Stimulated activated CD4-positive, alpha-beta T cell treated with anti-CD3 and anti-CD28 coated beads, Interleukin-12 subunit alpha, Interleukin-12 subunit beta, amount 100 ng/mL, for 48 hours (primary cell): ENCODE results near the gene IL4I1.

ENCODE experiments used
- DNase-seq, 3 donors: peaks; one replicate each; pipeline ENCODE4 v3.0.0-alpha.2; 2020; ENCODE audit warnings: low read depth in 2 of 3, low spot score in 1 of 3

Gene IL4I1

DNA sequence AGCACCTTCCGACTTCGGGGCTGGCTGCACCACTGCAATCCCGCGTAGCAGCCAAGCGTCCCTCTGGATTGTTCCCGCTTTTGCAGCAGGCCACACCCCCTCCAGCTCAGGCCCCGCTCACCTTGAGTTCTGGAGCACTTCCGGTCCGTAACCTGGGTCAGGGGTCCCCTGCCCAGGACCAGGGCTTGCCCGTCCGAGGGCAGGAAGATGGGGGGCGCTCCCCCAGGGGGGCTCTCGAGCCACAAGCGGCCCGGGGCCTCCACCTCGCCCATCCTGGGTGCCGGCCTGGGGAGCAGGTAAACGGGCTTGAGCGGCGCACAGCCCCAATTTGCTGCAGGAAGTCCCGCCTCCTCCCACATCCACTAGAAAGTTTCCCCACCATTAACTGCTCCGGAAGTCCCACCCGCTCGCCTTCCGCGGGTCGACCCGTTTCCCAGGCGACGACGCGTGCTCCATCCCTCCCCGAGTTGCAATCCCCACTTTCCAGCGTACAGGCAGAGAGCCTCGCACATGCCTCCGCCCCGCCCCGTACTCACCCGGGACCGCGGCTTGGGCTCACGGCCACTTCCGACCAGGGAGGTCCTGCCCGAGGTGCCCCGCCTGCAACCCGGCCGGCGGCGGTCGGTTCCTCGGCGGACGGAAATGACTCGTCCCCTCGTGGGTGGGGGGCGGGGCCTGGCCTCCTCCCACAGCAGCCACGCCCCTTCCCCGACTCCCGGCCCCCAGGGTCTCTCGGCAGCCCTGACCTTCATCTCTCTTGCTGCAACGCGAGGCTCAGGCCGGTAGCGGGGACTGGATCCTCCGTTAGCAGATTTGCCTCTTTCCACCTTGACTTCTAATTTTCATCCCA lies 29.5 kb downstream of the IL4I1 start, which contains the start of gene PNKP:
TSS of gene PNKP (minus strand) at position 644 of the 850 bp plus-strand sequence. CDS start at position 272, 372 bp downstream.
- DNase-seq, result peak; percentile 77 to 88 (median 77)

DNA sequence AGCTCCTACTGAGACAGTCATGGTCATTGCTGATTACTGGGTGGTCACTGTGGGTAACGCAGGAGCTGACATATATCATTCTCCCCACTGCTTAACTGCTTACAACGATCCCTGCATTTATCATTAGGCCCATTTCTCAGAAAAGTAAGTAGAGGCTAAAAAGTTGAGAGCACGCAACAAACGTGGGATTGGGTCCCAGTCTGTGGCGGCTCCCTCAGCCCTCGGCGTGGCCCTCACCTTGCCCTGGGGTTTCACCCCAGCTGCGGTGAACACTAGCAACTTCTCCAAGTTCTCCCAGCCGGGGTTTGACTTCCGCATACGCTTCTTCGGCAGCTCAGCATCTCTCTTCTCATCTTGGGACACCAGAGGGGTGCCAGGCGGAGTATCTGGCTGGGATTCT lies 31.8 kb downstream of the IL4I1 start:
- no peak for DNase-seq

DNA sequence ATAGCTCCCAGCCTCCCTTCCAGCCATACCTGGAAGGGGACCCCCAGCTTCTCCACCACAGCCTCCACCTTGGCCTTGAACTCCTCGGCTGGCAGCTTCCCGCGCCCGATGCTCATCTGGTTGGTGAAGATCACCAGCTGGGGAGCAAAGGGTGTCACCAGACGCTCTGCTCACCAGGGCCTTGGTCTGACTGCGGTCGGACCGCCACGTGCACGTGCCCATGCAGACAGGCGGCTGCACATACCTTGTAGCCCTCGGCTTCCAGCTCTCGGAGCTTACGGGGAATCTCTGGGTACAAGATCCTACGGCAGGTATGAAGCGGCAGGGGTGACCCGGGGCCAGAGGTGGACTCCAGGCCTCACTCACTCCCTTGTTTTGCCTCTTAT lies 32.8 kb downstream of the IL4I1 start:
- DNase-seq, result no peak

DNA sequence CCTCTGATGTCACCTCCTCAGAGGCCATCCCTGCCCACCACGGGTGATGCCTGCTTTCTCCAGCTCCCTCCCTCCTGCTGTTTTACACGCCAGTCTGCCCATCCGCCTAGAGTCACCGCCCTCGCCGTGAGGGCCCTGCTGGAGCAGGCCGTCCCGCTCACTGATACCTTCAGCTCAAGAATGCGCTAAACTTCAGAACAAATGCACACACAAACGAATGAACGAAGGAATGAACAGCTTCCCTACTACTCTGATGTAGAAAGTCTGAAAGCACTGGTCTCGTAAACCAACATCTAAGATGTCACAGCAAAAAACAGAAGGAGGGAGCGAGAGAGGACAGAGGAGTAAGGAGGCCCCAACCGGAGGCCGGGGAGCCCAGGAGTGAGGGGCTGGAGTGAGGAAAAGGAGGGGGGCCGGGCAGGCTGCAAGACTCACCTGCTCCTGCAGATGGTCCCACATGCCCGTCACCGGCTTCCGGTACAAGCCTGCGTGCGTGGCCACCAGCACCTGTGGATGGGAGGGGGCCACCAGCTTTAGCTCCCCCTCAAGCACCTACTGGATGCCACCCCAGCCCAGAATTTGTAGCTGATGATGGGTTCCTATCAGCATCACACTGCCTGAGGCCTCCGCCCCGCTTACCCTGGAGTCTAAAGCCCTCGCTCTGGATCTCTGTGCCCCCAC lies 33.3 kb downstream of the IL4I1 start:
- no peak for DNase-seq

DNA sequence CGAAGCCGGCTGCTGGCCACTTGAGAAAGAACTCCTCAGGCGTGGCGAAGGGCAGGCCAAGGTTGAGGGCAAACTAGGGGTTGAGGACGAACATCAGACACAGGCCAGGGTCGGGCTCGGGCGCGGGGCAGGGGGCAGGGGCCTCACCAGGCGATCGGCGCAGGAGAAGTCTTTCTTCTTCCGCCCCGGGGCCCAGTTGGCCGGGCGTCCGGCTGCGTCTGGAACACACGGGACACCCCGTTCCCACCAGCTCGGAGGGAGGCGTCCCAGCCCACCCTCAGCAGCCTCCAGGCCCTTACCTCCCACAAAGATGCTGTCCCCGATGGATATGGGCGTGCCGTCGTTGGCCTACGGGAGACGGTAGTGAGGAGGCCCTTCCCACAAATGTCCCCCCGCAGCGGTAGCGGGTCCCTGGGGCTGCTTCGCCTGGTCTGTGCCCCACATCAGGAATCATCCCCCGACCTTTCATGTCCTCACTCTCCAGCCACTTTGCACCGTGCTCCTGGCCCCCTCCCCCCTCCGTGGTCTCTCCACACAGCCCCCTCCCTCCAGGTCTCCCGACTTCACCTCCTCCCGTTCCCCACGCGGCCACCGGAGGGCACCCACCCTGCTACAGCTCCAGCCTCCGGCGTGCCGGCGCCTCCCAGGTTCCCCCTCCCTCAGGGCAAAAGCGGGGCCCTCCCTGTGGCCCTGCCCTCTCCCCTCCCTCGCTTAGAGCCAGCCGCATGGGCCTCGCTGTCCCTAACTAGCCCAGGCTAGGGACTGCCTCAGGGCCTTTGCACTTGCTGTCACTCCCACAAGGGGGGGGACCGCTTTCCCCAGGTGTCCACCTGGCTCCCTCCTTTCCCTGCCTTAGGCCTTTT lies 34.1 kb downstream of the IL4I1 start:
- no peak for DNase-seq

GRCh38 chr19:49861541-49862378 lies 34.9 kb downstream of the IL4I1 start:
- no peak for DNase-seq

- DNase-seq, result no peak
Measured at GRCh38 chr19:49861107-49861506, 35.6 kb downstream of the IL4I1 start.

- no peak for DNase-seq
Measured at GRCh38 chr19:49860336-49861102, 36.2 kb downstream of the IL4I1 start.

DNA sequence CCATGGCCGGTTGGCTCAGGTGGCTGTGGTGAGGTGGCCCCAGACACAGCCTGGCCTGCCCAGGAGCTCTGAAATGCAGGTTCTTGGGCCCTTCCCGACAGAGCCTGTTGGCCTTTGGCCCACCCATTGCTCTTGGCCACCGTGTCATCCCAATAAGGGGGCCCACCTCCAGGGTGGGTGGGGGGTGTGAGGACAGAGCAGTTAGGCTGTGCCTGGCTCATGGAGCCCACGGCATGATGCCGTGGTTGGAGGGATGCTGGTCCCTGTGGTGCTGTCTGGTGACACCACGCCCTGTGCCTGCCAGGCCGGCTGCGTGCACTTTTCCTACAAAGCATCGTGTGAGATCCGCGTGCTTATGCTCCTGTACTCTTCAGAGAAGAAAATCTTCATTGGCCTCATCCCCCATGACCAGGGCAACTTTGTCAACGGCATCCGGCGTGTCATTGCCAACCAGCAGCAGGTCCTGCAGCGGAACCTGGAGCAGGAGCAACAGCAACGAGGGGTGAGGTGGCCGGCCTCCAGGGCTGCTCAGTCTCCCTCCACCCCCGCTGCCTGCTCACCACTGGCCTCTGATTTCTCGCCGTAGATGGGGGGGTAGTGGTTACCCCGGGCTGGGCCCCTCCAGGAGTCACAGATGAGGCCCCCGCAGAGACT lies 36.9 kb downstream of the IL4I1 start:
- no peak for DNase-seq

GRCh38 chr19:49858088-49858985 lies 38.4 kb downstream of the IL4I1 start:
- DNase-seq, result no peak

- DNase-seq, result no peak
Measured at GRCh38 chr19:49857838-49858087, 38.9 kb downstream of the IL4I1 start.

- no peak for DNase-seq
Measured at GRCh38 chr19:49857061-49857837, 39.4 kb downstream of the IL4I1 start.

DNA sequence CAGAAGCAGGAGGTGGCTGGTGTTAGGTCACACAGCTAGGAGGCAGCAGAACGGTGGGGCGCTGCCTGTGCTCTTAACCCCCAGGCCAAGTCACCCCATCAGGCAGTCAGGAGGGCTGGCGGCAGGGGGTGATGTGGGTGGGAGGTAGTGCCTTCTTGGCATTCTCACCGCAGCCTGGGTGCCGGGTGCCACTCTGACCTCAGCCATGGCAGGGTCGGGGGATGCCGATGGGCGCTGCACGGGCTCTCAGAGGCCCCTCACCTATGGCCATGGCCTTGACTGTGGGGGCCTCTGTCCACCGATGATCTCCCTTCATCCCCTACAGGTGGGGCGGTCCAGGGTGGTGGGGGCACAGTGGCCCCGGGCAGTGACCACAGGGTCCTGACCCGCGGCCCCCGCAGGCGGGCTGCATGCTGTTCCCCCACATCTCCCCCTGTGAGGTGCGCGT lies 40.1 kb downstream of the IL4I1 start:
- no peak for DNase-seq

DNA sequence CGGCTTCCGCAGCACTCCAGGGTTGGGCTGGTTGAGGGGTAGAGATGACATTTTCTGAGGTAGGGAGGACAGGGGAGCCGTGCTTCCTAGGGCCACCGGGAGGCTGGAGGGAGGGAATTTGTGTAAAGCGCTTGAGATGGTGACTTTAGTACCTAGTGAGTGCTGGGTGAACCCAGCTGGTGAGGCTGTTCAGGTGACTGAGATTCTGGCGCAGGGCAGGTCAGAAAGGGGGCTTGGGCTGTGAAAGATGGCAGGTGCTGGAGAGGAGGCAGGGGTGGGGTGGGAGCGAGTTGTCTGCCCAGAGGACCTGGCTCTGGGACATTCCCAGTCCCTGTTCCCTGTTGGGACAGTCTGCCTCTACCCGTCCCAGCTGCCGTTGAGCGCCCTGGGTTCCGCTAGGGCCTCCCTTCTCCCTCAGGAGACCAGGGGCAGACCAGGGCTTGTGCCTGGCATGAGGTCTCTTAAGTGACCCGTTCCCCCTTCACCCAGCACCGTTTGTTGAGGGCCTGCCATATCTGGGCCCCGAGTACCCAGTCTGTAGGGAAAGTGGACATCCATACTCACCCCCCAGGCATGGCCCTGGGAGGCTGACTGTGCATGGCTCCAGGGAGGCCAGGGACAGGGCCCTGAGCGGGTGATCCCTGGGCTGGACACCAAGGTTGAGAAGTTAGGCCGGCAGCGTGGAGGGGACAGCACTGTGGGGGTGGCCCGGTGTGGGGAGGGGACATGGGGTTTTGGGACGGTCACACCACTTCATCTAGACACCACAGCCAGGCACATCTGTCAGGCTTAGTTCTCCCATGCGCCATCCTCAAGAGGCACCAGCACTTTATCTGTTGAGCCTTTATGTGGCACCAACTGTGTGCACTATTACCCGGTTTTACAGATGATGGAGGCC lies 40.8 kb downstream of the IL4I1 start:
- DNase-seq, result no peak

GRCh38 chr19:49855277-49855675 lies 41.4 kb downstream of the IL4I1 start:
- DNase-seq, result no peak

DNA sequence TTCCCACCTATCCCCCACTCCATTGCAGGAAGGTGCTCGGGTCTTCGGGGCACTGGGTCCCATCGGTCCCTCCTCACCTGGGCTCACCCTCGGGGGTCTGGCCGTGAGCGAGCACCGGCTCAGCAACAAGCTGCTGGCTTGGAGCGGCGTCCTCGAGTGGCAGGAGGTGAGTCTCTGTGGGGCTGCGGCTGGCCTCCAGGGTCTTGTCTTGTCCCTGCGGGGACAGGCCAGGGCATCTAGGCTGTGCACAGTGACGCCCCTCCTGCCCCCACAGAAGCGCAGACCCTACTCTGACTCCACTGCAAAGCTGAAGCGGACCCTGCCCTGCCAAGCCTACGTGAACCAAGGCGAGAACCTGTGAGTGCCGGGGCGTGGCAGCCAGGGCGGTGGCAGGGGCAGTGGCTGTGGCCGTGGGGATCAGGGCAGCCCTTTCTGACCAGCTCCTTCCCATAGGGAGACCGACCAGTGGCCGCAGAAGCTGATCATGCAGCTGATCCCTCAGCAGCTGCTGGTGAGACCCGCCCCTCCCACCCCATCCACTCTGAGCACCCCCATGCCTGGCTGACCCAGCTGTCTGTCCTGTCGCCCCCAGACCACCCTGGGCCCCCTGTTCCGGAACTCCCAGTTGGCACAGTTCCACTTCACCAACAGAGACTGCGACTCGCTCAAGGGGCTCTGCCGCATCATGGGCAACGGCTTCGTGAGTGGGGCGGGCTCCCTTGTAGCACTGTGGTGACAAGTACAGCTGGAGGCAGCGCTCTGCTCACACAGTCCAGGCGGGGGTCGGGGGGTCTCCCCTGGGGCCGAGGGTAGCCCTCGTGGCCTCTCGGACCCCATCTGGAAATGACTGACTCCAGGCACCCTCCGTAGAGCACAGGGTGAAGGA lies 42.1 kb downstream of the IL4I1 start:
- no peak for DNase-seq
